22Rv1 (cell line): ENCODE data around the gene SLC25A15.

Experiments
- CTCF ChIP-seq: fragments of 450-650 bp; IDR thresholded peaks from 2 replicates; pipeline ENCODE4 v1.5.1; 2017; ENCODE audit warnings: mild to moderate bottlenecking
- ZFX ChIP-seq: fragments of 450-650 bp; IDR thresholded peaks from 2 replicates; pipeline ENCODE4 v1.6.1; 2017; ENCODE audit warnings: antibody characterized with exemption, borderline replicate concordance

- TF ChIP-seq CTCF: no peak
- no peak for TF ChIP-seq ZFX
Observed at GRCh38 chr13:40818926-40819325, 29.5 kb downstream of the SLC25A15 start.
